HepG2 (cell line): Measurements from ENCODE around the gene ESRP2. TPM values are rescaled to one million over a fixed set of nuclear protein-coding genes. Genes with fewer than 3 reads are reported as not detected.

ENCODE experiments used
- ATRX ChIP-seq: sonication (generic); formaldehyde crosslinking; IDR thresholded peaks from 2 replicates; pipeline ENCODE4 v1.4.0; 2020; ENCODE audit warnings: missing genetic modification reagents, borderline replicate concordance
- BRCA1 ChIP-seq: sonication (generic); formaldehyde crosslinking; IDR thresholded peaks from 2 replicates; pipeline ENCODE4 v1.4.0; 2020; ENCODE audit warnings: missing genetic modification reagents
- CREM ChIP-seq, 2 experiments: sonication (generic) in 1 of 2; formaldehyde crosslinking in 1 of 2; IDR thresholded peaks; 2 replicates each; pipeline versions ENCODE4 v1.4.0 to v1.6.1; 2016 to 2020; ENCODE audit warnings: antibody characterized with exemption in 1 of 2, mild to moderate bottlenecking in 1 of 2, missing genetic modification reagents in 1 of 2
- HIVEP1 ChIP-seq: sonication (generic); formaldehyde crosslinking; IDR thresholded peaks from 2 replicates; pipeline ENCODE4 v1.4.0; 2020; ENCODE audit warnings: mild to moderate bottlenecking, missing genetic modification reagents
- KLF15 ChIP-seq: sonication (generic); formaldehyde crosslinking; IDR thresholded peaks from 2 replicates; pipeline ENCODE4 v1.8.1; 2023; ENCODE audit warnings: borderline replicate concordance, mild to moderate bottlenecking, inconsistent platforms, missing genetic modification reagents, mixed read lengths
- MEF2D ChIP-seq: sonication (generic); formaldehyde crosslinking; IDR thresholded peaks from 2 replicates; pipeline ENCODE4 v1.5.1; 2020; ENCODE audit warnings: mild to moderate bottlenecking, missing genetic modification reagents
- NFIB ChIP-seq: sonication (generic); formaldehyde crosslinking; IDR thresholded peaks from 2 replicates; pipeline ENCODE4 v1.9.0; 2021; ENCODE audit warnings: missing genetic modification reagents, mild to moderate bottlenecking, borderline replicate concordance
- NR3C1 ChIP-seq: sonication (generic); formaldehyde crosslinking; IDR thresholded peaks from 2 replicates; pipeline ENCODE4 v1.4.0; 2020; ENCODE audit warnings: missing genetic modification reagents
- PAWR ChIP-seq: sonication (generic); formaldehyde crosslinking; IDR thresholded peaks from 2 replicates; pipeline ENCODE4 v1.4.0; 2020; ENCODE audit warnings: missing genetic modification reagents, mild to moderate bottlenecking, borderline replicate concordance
- RFX3 ChIP-seq: IDR thresholded peaks from 2 replicates; pipeline ENCODE4 v1.6.1; 2016; ENCODE audit warnings: missing biosample characterization, missing genetic modification reagents
- RXRA ChIP-seq: sonication (generic); formaldehyde crosslinking; IDR thresholded peaks from 2 replicates; pipeline ENCODE4 v1.5.1; 2020; ENCODE audit warnings: missing genetic modification reagents
- RXRB ChIP-seq: IDR thresholded peaks from 2 replicates; pipeline ENCODE4 v1.6.1; 2016; ENCODE audit warnings: borderline replicate concordance, missing genetic modification reagents, missing compliant biosample characterization
- SAFB2 ChIP-seq: sonication (generic); formaldehyde crosslinking; IDR thresholded peaks from 2 replicates; pipeline ENCODE4 v1.5.1; 2020; ENCODE audit warnings: missing genetic modification reagents, low read depth, mild to moderate bottlenecking, borderline replicate concordance
- SIN3B ChIP-seq: fragments of 150-350 bp; IDR thresholded peaks from 2 replicates; pipeline ENCODE4 v1.6.1; 2014; ENCODE audit warnings: low read length
- SP5 ChIP-seq: IDR thresholded peaks from 2 replicates; pipeline ENCODE4 v1.6.1; 2016; ENCODE audit warnings: low read depth, borderline replicate concordance
- STAT5B ChIP-seq: sonication (generic); formaldehyde crosslinking; IDR thresholded peaks from 2 replicates; pipeline ENCODE4 v1.4.0; 2020; ENCODE audit warnings: missing genetic modification reagents
- ZBTB3 ChIP-seq: sonication (generic); formaldehyde crosslinking; IDR thresholded peaks from 2 replicates; pipeline ENCODE4 v1.4.0; 2020; ENCODE audit warnings: low read depth, mild to moderate bottlenecking, moderate library complexity, missing genetic modification reagents, borderline replicate concordance
- ZC3H4 ChIP-seq: sonication (generic); formaldehyde crosslinking; IDR thresholded peaks from 2 replicates; pipeline ENCODE4 v1.4.0; 2020; ENCODE audit warnings: missing genetic modification reagents, borderline replicate concordance
- ZNF251 ChIP-seq: sonication (generic); formaldehyde crosslinking; IDR thresholded peaks from 2 replicates; pipeline ENCODE4 v1.9.0; 2021; ENCODE audit warnings: mild to moderate bottlenecking, missing genetic modification reagents
- ZNF615 ChIP-seq: sonication (generic); formaldehyde crosslinking; IDR thresholded peaks from 2 replicates; pipeline ENCODE4 v1.5.0; 2020; ENCODE audit warnings: mild to moderate bottlenecking, missing genetic modification reagents, borderline replicate concordance
- ZNF850 ChIP-seq: sonication (generic); formaldehyde crosslinking; conservative IDR thresholded peaks from 2 replicates; pipeline ENCODE4 v1.9.0; 2021; ENCODE audit warnings: mild to moderate bottlenecking, missing genetic modification reagents
- polyA plus RNA-seq, 8 experiments: library from polyadenylated mRNA; depleted of rRNA in 3 of 8; stranded (reverse) in 7 of 8; unstranded in 1 of 8; fragments of >200 nt; fragmentation: Illumina TruSeq in 4 of 8; extraction: Trizol in 4 of 8; gene quantifications; 2 replicates each; pipeline versions ENCODE4 v1.2.1 to v1.2.3, GENCODE V29; 2011 to 2016; ENCODE audit warnings: low read depth in 4 of 8, missing spikeins in 1 of 8, mixed read lengths in 1 of 8; ENCODE audit not compliant: insufficient read depth in 1 of 8
- total RNA-seq, 5 experiments: library from RNA; depleted of rRNA; stranded (reverse); fragments of >200 nt; fragmentation: Illumina TruSeq; extraction: Trizol; gene quantifications; 2 replicates each; pipeline ENCODE4 v1.2.3, GENCODE V29; 2016; ENCODE audit warnings: low read depth in 1 of 5
- TF ChIP-seq, protein P1 (sequence below), 2 experiments: sonication (generic) in 1 of 2; formaldehyde crosslinking in 1 of 2; IDR thresholded peaks; 2 replicates each; pipeline versions ENCODE4 v1.6.1 to v1.9.0; 2014 to 2022; ENCODE audit warnings: antibody characterized with exemption in 1 of 2, borderline replicate concordance in 1 of 2, inconsistent platforms in 1 of 2, low read depth in 1 of 2, missing genetic modification reagents in 1 of 2

ESRP2 gene
- total and polyA plus RNA-seq, 2 of the 13 experiments (the other 11 are each of a cell fraction or from before 2014, with no cell fraction given) = 21.1 to 32.4 TPM

GRCh38 chr16:68244903-68245853 is 9.3 kb upstream of the ESRP2 start, which contains the start of gene PLA2G15 (continued):
- TF ChIP-seq, protein P1, sequence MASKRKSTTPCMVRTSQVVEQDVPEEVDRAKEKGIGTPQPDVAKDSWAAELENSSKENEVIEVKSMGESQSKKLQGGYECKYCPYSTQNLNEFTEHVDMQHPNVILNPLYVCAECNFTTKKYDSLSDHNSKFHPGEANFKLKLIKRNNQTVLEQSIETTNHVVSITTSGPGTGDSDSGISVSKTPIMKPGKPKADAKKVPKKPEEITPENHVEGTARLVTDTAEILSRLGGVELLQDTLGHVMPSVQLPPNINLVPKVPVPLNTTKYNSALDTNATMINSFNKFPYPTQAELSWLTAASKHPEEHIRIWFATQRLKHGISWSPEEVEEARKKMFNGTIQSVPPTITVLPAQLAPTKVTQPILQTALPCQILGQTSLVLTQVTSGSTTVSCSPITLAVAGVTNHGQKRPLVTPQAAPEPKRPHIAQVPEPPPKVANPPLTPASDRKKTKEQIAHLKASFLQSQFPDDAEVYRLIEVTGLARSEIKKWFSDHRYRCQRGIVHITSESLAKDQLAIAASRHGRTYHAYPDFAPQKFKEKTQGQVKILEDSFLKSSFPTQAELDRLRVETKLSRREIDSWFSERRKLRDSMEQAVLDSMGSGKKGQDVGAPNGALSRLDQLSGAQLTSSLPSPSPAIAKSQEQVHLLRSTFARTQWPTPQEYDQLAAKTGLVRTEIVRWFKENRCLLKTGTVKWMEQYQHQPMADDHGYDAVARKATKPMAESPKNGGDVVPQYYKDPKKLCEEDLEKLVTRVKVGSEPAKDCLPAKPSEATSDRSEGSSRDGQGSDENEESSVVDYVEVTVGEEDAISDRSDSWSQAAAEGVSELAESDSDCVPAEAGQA (IDR thresholded peaks at IDR 0.05; ENCODE audit: low read depth) = 0 out of 2 replicates have a peak, but pooled peaks have one; percentile 10
- TF ChIP-seq, protein P1 (CRISPR knock-in tag; IDR thresholded peaks at IDR 0.05; ENCODE audit: borderline replicate concordance) = no peak
- TF ChIP-seq HIVEP1 (CRISPR knock-in tag) (peak; percentile 81), ZC3H4 (CRISPR knock-in tag) (no peak), ZNF850 (CRISPR knock-in tag) (no peak), CREM (IDR thresholded peaks at IDR 0.05) (peak; percentile 56), CREM (CRISPR knock-in tag; IDR thresholded peaks at IDR 0.05) (no peak), NFIB (no peak), SIN3B (peak; percentile 83), RXRB (peak; percentile 56; the same call in 1 of the 2 replicates), RXRA (CRISPR knock-in tag) (peak; percentile 69; the same call in 1 of the 2 replicates), NR3C1 (peak; percentile 41; the same call in 1 of the 2 replicates), STAT5B (no peak), ZNF251 (CRISPR knock-in tag) (no peak), PAWR (no peak), SAFB2 (CRISPR knock-in tag) (no peak), ZNF615 (no peak), MEF2D (peak; percentile 65), BRCA1 (CRISPR knock-in tag) (peak; percentile 34; the same call in 1 of the 2 replicates), RFX3 (CRISPR knock-in tag) (no peak), KLF15 (CRISPR knock-in tag) (peak; percentile 92), ATRX (CRISPR knock-in tag) (no peak), SP5 (CRISPR knock-in tag) (peak; percentile 58; the same call in 1 of the 2 replicates), ZBTB3 (CRISPR knock-in tag) (no peak)
